GM18907 (cell line): ENCODE results near the gene SATB1.

Source experiments
- ATAC-seq: cut with Tn5 transposase; IDR thresholded peaks from one replicate; pipeline ENCODE4 v1.9.1; 2021; ENCODE audit warnings: mild to moderate bottlenecking, moderate library complexity; ENCODE audit not compliant: unreplicated experiment

Gene SATB1

GRCh38 chr3:18402239-18402799 lies 22.8 kb downstream of the SATB1 start:
- ATAC-seq = no peak

DNA sequence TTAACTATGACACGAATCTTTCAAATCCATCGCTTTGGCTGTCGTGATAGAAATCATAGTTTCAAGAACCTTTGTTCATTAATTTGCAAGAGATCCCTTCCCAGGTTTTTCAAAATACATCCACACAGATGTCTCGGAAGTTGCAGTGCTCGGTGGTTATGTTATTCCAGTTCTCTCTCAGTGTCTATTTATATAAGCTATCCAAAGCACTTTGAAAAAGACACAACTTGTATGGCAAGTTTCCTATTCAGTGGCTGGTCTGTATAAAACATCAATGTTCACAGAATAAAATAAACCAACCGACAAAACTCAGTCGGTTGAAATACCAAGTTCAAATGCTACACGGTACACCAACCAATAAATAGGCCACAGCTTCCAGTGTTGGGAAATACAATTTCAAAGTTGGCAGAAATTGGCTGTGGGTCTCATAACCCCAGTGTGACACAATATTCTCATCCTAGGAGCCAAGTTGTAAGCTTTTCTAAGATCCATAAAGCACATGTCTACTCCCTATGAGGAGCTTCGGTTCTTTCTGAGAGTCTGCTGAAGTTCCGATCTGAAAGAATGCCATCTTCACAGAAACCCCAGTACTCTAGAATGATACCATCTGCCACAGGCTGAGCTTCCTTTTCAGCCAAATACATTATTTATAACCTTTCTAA lies 23.7 kb downstream of the SATB1 start:
- ATAC-seq = no peak

DNA sequence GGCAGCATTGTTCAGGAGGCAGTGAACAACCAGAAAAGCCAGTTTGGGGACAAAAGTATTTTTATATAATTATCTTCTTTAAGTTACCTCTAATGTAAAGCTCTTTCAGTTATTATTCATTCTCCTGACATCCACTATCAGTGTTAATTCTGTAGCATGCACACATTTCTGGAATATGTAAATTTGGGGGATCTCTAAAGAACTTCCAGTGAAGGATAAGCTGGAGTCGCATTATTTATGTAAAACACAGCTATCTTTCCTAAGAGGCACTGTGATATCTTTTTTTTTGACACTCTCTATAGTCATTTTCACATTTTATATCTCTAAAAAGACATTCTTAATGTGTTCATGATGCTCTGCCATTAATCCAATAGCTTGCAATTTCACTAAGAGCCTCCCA lies 26.7 kb downstream of the SATB1 start:
- ATAC-seq = no peak

DNA sequence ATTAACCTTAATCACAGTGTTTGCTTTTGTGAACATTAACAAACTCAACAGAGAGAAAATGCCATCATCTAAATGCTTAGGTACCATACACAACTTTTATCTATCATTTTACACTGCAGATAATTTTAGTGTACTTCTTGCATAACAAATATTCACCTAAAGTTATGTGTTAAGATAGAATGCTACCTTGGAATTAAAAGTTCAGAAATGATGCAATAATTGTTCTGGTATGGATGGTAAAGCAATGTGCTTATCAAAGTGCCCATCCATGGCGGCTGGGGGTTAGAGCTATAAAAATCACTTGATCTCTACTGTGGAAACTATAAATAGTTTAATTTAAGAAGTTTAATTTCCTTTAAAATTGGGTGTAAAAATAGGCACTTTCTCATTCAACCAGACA lies 28.7 kb downstream of the SATB1 start:
- ATAC-seq = no peak

DNA sequence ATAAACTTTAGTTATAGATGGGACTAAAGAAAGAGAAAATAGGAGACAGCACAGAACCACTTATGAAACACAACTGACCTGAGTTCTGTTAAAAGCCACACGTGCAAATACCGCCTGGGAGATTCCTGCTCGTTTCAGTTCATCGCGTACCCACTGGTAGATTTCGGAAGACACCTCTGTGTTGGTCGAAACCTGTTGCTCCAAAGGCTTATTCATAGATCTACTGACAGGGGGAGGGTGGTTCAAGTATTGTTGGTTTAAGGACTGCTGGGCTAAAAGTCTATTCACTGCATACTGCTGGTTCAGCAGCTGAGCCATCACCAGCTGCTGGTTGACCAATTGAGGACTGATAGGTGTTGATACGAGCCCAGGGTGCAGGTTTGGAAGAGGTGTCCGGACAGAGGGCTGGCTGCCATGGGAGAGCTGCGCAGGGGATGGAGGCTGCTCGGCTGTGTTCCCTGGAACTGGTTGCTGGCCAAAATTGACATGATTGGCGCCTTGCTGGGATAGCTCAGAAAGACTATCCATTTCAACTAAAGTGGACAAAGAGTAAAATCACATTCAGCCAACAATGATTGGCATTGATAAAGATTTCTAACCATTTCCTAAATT lies 30.6 kb downstream of the SATB1 start:
- no peak for ATAC-seq

DNA sequence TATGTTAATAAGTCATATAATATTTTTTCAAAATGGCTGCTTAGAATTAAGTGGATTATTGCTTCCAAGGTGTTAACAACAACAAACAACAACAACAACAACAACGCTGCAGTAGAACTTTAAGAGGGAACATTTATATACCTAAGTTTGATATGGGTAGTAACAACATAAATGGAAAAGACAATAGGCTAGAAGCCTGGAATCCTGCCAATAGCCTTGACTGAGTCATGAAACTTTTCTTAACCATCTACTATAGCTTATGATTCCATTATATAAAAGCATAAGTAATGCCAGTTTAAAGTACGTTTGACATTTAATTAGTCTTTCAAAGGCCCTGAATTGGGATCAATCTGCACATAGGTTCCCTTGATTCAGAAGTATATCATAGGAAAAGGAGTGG lies 31.2 kb downstream of the SATB1 start:
- ATAC-seq = no peak

GRCh38 chr3:18390024-18390660 lies 35.0 kb downstream of the SATB1 start:
- ATAC-seq = no peak

- ATAC-seq = no peak
These were observed 35.9 kb downstream of the SATB1 start for GRCh38 chr3:18389108-18389733.

- no peak for ATAC-seq
These were observed 38.8 kb downstream of the SATB1 start for GRCh38 chr3:18386274-18386890.

DNA sequence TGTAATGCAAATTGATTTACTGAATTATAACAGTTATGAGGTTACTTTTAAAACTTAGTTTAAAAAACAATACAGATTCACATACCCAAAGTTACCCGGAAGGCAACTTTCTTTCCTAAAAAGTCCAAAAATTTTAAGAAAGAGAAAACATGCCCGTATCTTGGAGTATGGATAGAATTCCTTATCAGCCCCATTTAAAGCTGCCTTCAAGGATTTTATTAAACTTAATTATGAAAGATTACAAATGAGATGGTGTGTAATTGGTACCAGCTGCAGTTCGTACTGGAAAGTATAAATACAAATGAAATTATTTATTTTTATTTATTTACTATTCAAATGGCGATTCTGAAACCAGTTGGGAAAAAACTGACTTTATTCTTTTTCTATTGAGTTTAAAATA lies 39.4 kb downstream of the SATB1 start:
- no peak for ATAC-seq

DNA sequence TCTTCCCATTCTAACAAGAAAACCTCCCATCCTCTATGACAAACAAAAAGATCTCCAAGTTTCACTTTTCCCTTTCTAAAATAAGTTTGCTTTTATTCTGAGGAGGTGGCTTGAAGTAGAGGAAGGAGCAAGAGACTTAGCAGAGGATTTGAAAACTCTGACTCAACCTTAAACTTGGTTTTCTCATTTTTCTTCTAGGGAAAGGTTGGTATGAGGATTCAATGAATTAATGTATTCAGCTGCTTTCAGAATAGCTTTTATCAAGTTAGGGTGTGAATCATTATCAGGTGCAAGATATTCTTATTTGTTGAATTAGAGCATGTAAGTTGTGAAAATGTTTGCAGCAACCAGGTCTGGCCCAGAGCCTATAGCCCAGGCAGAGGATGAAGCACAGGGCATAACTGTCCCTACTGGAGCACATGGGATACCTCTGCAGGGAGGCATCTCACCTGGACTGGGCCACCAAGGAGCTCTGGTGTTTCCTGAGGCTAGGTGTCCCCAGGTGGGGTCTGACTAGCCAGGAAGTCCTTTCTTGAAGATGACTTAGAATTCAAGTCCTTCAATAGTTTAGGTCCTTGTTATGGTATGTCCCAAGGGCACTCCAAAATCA lies 42.3 kb downstream of the SATB1 start:
- no peak for ATAC-seq

- ATAC-seq = no peak
These were observed 45.5 kb downstream of the SATB1 start for GRCh38 chr3:18379647-18380046.

DNA sequence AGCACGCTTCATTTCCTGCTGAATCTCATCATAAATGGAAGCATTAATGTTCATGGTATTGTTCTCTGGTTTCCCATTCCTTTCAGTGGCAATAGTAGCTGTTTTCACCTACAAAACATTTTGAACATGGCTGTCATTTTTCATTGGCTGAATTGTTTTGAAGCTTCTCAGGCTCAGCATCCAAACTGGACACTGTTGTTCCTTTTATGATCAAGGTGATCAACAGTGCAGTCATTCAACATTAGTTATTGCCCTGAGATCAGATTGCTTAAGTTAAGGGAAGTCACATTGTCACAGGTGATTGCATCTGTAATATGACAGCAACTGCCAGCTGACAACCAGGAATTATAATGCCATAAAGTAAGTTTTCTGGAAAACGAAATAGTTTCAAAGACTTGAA lies 46.9 kb downstream of the SATB1 start:
- no peak for ATAC-seq

GRCh38 chr3:18376682-18377081 lies 48.5 kb downstream of the SATB1 start:
- no peak for ATAC-seq

DNA sequence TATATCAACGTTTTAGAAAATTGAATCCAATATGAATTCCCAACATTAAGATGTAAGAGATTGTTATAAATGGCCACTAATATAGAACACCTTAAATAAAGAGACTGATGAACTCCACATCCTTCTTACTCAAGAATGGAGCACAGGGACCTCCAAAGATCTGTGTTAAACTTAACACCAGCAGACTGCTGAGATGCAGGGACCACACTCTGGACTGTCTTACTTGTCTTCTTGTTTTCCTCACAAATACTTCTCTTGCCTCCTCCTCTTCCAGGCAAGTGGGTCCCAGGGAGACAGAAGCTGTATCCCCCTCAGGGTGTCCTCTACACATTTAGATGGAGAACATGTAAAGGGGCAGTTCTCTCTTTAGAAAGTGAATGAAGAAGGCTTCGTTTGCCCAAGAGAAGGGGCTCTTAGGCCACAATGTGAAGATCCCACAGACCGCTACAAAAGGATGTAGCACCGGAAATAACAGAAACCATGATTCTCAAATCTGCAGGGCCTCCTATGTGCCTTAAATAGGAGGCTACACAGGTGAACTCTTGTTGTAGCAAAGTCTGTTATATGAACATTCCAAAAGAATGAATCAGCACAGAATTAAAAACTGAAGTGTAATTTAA lies 52.2 kb downstream of the SATB1 start:
- no peak for ATAC-seq

- no peak for ATAC-seq
These were observed 54.5 kb downstream of the SATB1 start for GRCh38 chr3:18370672-18371071.

DNA sequence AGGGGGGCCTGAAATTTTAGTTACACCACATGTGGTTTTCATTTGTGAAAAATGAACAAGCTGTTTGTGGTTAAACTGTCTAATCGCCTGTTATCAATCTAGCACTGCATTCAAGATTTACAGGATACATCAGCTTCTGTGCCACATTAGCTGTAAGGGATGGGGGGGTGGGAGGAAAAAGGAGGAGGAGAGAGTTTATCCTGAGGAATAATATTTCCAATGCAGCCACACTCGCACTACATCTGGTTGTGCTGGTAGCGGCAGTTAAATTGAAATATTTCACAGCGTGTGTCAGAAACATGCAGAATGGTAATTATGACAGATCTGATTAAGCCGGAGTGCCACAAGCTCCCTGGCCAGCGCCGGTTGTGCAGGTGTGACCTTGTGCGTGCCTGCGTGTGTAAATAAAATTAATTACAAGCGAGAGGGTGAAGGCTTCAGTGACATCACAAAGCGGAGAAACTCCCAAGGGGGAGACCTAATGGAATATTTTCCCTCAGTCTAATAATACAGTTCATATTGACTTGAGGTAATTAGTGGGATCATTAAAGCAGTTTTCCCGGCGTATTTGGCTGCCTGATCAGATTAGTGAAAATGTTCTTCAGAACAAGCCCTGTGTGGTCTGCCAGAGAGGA lies 55.5 kb downstream of the SATB1 start:
- ATAC-seq = no peak

- no peak for ATAC-seq
These were observed 58.9 kb downstream of the SATB1 start for GRCh38 chr3:18366258-18366657.

DNA sequence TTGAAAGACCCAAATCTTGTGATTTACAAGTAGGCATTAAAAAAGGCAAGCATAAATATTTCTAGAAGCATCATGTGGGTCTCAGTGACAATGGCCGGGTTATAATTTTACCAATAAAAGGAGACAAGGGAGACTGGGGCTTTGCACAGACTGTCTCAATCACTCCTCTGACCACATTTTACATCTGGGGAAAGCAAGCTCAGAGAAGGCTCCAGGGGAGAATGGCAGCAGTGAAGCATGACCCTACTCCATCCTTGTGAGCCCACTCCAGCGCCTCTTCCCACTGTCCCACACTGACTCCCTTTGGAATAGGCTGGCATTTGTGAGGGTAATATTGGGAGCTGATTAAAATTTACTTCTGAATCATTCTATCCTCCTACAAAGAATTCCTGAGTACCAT lies 61.8 kb downstream of the SATB1 start:
- ATAC-seq = no peak

GRCh38 chr3:18357747-18358146 lies 67.4 kb downstream of the SATB1 start:
- ATAC-seq = no peak
